Activated CD4-positive, alpha-beta T cell treated with anti-CD3 and anti-CD28 coated beads, Interleukin-2, amount 50 U/mL, for 4 hours (primary cell): Measurements from ENCODE around the gene GAPDHS.

Experiments used
- DNase-seq, 2 experiments: peaks; one replicate each; pipeline ENCODE4 v3.0.0-alpha.2; 2020

GAPDHS gene

DNA sequence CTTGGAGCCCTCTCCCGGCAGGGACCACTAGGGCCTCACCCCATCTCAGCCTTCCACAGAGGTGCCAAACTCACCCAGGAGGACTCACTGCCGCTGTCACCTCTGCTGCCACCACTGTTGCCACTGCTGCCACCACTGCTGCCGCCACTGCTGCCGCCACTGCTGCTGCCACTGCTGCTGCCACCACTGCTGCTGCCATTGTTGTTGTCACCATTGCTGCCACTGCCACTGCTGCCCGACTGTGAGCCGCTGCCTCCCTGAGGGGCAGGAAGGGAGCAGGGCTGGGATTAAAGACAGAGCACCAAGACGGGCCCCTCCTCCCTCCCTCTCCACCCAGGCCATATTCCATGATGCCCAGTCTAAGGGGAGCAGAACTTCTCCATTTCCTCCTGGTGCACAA lies 21.9 kb upstream of the GAPDHS start:
- DNase-seq, result no peak

DNA sequence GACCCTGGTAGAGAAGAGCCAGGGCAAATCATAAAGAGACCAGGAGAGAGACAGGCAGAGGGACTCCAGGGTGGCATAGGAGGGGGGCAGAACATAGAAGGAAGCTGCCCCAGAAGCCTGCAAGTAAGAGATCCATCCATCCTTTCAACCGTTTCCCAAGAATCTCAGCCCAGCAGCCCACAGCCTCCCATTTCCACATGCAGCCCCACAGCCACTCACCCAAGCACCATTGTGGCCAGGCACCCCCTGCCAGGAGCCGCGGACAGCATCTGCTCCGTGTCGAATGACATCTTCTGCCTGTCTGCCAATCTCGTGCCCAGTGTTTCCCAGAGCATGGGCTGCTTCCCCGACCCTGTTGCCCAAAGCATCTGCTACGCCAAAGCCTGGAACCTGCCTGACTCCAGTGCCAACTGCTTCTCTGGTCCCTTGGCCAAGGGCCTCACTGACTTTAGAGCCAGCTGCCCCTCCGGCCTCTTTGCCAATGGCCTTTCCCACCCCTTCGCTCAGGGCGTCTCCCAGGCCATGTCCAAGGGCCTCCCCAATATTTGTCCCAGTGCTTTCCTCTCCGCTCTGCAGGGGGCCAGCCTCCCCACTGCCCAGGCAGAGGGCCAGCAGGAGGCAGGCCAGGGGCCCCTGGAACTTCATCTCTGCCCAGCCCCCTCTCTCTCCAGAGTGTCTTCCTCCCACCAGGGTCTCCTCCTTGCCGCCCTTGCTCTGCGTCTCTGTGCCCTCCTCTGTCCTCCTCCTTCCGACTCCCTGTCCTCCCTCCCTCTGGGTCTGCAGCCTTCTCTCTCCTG lies 20.2 kb upstream of the GAPDHS start:
- no peak for DNase-seq

DNA sequence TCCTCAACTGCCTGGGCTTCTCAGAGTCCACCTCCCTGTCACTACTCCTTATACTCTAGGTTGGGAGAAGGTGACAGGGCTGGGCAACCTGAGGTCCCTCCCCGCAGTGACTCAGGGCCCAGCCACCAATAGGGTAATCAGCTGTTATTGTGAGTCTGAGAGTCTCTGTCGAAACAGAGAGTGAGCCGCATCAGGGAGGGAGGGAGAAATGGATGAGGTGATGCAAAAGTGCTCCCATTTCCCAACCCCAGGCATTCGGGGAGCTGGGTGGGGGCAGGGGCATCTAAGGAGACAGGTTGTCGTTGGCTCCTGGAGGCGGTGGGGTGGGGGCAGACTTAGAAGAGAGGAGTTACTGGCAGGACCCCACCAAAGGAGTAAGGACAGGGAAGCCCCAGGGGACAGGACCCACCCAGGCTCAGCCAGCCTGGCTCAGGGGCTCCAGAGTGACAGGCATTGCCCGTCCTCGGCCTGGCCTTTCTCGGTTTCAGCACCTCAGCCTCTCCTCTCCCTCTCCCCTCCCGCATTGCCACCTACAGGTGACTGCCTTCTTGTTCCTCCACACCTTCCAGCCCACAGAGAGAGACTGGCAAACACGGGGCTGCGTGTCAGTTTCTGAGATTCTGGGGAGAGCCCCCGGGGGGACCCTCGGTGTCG lies 19.5 kb upstream of the GAPDHS start, which contains the start of gene DMKN:
DMKN (minus strand) TSS at position 22 of the 654 bp plus-strand sequence. CDS start 174 bp downstream, outside the sequence.
- no peak for DNase-seq

DNA sequence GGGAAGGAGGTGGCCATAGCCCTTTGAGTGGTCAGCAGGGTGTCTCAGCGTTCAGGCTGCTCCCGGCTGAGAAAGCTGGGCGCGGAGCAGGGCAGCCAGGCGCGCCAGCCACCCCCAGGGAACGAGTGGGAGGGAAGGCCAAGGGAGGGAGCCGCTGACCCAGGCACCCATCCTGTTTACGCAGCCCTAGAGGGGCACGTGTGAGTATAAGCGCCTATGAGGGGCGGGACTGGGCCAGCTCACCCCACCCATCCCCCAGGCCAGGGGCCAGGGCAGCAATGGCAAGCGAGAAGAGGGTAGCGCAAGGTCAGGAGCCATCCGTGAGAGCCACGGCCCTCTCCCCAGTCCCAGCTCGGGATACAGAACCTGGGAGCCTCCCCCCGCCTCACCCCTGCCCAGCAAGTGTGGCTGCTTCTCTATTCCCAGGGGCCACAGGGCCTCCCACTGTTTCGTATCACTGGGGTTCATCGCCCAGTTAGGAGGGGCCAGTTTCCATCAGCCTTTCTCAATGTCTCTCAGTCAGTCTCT lies 18.9 kb upstream of the GAPDHS start:
- DNase-seq, result no peak

DNA sequence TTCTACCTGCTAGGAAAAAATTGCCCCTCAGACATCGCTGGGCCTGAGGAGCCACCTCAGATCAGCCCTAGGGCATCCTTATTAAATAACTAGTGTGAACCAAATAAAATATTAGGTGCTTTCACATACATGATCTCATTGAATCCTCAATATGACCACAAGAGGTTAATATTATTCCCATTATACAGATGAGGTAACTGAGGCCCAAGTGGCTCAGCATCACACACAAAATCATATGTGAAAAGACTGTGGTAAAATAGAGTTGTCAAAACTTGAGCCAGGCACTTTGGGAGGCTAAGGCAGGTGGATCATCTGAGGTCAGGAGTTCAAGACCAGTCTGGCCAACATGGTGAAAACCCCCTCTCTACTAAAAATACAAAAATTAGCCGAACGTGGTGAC lies 16.9 kb upstream of the GAPDHS start:
- DNase-seq, result no peak

DNA sequence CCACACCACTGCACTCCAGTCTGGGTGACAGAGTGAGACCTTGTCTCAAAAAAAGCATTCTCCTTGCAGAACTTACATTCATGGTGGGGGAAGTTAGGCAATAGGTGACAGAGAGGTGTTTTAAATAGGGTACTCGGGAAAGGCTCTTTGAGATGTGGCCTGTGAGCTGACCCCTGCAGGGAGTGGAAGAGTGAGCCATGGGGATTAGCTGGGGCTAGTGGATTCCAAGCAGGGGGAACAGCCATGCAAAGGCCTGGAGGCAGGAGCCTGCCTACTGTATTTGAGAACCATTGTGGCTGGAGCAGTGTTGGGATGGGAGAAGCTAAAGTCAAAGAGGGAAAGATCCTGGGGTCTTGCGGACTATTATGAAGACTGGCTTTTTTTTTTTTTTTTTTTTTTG lies 15.9 kb upstream of the GAPDHS start:
- no peak for DNase-seq

DNA sequence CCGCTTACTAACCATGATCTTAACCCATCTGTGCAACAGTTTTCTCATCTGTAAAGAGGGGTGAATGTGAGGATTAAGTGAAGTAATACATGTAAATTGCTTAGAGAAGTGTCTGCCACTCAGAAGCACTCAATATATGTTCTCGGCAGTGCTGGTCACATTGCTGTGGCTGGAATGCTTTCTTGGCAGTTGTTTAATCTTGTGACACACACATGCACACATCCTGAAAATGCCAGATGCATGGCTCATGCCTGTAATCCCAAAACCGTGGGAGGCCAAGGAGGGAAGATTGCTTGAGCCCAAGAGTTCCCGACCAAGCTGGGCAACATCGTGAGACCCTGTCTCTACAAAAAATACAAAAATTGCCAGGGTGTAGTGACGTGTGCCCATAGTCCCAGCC lies 14.9 kb upstream of the GAPDHS start:
- DNase-seq, result no peak

DNA sequence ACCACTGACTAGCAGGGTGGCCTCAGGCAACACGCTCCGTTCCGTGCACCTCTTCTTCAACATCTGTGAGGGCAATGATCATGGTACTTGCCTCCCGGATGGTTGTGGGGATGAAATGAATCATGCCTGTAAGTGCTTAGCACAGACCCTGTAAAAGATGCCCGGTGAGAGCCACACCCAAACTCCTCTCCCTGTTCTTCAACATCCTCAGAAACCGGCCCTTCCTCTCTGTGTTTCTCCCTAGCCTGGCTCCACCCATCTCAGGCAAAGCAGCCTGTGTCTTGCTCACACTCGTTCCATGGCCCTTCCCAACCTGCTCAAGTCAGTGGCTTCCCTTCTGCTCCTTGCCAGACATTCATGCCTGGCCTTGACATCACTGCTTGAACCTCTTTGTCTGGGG lies 14.0 kb upstream of the GAPDHS start:
- DNase-seq, result no peak

DNA sequence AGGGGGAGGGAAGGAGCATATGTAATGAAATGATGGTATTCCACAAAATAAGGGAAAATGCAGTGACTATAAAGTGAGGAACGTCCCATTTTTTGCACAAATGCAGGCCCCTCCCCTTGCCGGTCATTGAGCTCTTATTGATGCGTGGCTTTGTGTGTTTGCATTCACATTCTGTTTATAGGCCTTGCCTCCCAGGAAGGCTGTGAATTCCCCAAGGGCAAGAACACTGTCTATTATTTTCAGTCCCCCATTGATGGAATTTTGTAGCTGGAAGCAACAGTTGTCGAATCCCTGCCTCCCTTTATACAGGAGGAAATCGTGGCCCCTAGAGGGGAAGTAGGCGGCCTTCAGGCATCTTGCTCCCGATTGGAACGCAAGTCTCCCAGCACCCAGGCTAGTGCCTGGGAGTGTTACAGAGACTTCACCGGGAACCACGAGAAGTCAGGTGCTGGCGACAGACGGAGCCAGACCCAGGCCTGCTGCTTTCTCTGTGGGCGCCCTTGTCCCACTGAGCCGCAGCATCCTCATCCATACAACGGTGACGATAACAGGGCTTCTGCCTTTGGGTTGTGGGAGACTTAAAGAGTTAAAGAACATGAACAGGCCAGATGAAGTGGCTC lies 12.0 kb upstream of the GAPDHS start:
- no peak for DNase-seq

DNA sequence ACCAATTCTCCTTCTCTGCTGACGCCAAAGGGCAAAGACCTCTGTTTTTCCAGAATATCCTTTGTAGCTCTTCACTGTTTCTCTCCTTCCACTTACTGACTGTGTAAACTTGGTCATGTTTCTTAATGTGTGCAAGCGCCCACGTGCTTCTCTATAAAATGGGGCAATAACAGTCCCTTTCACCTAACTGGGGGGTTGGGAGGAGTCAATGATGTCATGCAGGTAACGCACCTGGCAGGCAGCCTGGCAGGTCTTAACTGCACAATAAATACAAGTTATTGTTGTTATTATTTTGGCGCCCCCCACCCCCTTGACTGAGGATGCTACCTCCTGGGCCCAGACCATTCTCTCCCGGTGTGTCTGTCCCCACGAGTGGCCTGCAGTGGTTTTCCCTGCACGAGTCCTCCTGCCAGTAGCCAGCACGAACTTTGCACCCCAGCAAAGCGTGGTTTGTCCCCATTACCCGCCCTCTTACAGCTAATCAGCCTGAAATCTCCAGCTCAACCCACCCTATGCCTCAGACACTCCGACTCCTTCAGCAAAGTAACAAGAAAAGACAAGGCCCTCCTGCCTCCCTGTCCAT lies 10.4 kb upstream of the GAPDHS start:
- no peak for DNase-seq

DNA sequence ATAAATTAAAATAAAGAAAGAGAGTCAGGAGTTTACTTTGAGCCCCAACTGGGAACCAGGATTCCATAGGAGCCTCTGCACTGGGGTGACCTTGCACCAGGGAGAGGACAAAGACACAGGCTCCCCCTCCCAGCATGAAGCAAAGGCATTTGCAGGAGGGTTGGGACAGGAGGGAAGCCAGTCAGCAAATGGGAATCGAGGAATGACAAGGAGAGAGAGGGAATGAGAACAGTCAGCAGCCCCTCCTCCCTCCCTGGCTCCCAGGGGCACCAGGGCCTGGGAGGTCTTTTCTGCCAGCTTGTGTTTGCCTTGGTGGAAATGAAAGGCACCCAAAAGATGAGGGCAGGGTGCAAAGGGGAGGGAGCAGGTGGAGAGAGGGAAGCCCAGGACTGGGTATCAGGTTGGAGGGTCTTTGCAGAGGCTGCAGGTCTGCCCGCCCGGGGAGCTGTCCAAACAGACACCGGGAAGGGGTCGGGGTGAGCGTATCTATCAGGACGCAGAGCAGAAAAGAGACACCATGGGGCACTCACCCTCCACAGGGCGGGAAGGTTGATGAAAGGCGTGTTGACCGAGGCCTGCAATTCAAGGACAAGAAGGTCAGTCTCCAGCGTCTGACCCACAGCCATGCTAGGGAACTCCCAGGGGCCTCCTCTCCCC lies 8.9 kb upstream of the GAPDHS start:
- DNase-seq, result no peak

DNA sequence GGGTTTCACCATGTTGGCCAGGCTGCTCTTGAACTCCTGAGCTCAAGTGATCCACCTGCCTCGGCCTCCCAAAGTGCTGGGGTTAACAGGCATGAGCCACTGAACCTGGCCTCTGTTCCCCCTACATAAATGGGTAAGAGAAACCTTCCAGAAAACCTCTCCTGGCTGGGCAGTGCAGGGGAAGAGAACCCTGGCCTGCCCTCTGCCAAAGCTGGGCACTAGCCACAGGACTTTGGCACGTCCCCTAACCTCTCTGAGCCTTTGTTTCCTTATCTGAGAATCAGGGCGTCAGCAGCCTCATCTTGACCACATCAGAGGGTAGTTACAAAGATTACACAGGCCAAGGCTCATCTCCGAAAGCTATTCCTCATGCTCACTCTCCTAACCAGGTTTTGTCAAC lies 7.4 kb upstream of the GAPDHS start:
- no peak for DNase-seq

DNA sequence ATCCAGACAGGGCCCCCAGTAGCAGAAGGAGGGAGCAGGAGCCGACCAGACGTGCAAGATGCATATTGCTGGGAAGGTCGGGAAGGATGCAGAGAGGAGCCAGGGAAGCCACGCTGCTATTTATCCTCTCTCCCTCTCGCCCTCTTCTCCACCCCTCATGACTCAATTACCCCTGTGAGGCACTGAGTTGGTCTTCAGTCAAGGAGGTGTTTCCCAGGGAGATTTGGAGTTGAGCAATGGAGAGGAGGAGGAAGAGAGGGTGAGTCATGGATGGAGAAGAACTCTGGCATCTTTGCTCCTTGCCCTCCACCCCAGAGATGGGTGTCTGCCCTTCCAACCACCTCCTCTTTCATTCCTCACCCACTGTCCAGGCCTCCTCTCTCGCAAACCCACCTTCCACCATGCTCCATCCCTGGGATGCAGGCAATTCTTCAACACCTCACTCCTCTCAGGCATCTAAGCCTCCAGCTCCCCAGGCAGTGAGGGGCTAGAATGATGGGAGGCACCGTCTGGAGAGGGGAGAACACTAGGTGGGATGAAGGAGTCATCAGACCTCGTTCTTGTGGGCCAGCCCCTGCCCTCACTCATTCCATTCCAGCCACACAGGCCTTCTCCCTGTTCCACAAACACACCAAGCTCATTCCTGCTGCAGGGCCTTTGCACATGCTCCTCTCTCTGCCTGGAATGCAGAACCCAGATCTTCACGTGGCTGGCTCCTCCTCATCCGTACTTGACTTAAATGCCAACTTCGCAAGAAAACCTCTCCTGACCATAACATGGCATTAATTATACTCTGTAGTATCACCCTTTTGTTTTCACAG lies 4.8 kb upstream of the GAPDHS start, which contains the start of gene SBSN:
SBSN (minus strand) TSS at position 94 of the 821 bp plus-strand sequence; CDS start at position 64, 30 bp downstream.
- DNase-seq, result no peak

DNA sequence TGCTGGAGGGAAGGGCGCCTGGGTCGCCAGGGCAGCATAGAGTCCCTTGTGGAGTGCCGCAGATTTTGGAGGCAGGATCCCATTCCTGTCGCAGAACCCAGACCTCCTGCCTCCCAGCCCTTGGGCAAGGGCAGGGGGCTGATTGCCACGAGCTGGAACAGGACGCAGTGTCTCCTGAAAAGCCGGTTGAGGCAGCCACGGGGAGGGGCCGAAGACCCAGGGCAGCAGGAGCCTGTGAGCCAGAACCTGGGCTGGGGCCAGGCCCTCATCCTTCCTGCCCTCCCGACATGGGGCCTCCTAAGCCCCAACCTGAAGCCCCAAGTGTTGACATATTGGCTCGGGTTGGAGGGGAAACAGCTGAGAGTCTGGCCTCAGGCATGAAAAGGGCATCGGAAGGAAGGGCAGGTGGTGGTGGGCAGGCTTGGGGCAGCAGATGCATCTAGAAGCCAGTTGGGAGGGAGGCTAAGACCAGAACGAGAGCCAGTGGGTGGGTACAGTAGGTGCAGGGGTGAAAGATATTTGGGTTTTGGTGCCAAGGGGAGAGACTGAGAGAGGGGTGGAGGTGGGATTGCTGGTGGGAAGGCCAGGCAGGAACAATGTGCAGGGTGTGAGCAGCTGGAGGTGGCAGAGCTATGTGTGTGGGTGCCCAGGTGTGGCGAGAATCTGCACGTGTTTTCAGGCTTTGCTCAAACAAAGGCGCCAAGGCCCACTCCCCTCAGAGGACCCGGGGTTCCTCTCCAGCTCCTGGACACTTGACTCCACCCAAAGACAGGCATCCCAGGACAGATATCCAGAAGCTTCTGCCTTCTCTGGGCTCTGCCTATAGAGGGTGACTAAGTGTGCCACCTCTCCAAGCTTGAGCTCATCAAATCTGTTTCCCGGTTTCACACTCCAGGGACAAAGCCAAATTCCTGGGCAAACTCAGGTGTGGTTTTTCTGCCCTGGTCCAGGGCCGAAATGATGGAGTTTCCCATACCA lies 3.7 kb upstream of the GAPDHS start:
- no peak for DNase-seq

DNA sequence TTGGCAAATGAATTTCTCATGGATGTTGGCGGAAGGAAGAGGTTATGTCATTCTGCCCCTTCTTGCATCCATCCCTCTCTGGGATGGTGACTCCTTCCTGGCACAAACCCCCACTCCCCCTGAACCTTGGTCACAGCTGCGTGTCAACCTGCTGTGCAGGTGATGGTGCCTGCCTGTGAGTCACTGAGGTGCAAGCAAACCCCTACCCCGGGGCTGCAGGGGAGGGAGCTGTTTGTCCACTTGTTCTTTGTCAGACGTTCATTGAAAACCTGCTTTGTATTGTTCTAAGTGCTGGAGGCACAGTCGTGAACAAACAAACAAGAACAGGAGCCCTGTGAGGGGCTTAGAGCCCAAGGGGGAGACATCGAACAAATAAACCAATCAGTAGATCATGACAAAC lies 2.0 kb upstream of the GAPDHS start:
- no peak for DNase-seq

DNA sequence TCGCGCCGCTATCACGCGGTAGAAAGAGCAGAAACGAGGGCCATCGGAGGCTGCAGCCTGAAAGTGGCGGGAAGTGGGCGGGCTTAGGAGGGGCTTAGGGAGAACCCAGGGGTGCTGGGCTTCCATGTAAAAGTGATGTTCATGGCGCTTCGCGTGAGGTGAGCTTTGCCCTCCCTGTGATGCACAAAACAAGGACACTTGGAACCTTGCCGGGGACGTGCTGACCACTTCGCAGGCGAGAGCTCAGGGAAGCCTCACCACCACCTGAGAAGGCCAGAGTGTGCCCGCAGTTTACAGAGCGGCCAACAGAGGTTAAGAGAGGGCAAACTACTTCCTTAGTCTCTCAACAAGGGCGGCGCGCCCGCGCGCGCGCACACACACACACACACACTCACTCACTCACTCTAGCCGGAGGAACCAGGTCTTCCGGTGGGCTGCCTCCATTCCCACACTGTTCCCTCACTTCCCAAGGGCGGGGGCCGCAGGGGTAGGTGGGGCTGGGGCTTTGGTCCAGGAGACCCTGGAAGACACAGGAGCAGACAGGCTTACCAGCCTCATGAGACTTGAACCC lies 651 bp downstream of the GAPDHS start:
- DNase-seq, result no peak

DNA sequence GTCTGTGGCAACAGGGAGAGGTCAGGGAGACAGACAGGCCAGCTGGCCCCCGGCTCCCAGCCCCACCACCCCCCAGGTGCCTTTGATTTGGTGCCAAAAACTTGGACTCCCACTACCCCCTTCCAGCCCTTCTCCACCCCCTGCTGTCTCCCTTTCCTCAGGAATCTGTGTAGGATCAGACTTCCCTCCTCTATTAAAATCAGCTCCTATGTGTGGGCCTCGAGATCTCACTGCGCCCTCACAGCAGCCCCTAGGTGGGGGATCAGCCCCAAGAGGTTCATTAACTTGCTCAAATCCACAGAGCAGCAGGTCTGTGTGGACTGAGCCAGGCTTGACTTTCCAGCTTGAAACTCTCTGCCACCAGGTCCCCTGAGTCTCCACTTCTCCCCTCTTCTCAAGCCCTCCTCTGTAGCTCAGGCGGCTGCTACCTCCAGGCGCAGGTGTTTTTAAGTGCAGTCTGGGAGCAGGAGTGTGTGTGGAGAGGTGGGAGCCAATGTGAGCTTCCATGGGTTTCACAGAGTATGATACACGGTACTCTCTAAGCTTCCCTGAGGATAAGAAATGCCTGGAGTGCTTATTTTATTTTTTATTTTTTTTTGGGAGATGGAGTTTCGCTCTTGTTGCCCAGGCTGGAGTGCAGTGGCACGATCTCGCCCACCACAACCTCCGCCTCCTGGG lies 1.7 kb downstream of the GAPDHS start:
- DNase-seq, result no peak

DNA sequence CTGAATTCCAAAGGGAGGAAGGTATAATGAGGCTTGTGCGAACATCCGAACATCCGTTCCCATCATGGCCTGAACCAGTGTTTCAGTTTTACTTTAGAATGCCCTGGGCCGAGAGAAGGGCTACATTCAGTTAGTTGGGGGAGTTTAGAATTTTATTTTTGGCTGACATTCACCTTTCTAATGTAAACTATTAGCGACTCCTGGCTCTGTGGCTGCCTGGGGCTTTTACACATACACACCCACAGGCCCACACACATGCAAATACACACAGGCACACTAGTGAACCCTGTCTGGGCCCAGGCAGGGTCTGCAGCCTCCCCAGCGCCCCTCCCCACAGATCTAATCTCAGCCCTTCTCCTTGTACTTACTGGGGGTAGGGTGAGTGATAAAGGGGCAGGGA lies 6.1 kb downstream of the GAPDHS start:
- DNase-seq, result no peak

DNA sequence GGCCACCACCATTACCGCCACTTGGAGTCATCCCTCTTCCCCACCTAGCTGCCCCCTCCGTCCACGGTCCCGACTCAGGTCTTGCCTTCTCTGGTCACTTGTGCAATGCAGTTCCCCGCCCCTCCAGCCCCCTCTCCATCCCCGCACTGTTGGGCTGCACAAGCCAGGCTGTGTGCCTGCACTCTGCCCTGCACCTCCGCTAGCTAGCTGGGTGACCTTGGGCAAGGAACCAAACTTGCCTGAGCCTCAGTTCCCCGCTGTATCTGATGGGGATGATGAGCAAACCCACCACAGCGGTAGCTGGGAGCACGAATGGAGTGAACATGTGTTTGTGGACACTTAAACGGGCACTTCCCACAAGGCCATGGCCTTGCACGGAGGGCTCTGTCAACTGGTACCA lies 6.6 kb downstream of the GAPDHS start:
- no peak for DNase-seq
